Erythroblast (primary cell): ENCODE measurements around the gene SERPINB4.
"Not testable (repeated sequence)": the region's sequence is repeated elsewhere in the genome, so short reads cannot be mapped to it uniquely, and the experiment has no call there.

Source experiments
- GATA1 ChIP-seq: IDR thresholded peaks from 2 replicates; pipeline ENCODE4 v1.6.1; 2011; ENCODE audit warnings: low read depth, mild to moderate bottlenecking, control low read depth, low read length, moderate library complexity
- POLR2A ChIP-seq: IDR thresholded peaks from 2 replicates; pipeline ENCODE4 v1.6.1; 2011; ENCODE audit warnings: mild to moderate bottlenecking, low read length

DNA sequence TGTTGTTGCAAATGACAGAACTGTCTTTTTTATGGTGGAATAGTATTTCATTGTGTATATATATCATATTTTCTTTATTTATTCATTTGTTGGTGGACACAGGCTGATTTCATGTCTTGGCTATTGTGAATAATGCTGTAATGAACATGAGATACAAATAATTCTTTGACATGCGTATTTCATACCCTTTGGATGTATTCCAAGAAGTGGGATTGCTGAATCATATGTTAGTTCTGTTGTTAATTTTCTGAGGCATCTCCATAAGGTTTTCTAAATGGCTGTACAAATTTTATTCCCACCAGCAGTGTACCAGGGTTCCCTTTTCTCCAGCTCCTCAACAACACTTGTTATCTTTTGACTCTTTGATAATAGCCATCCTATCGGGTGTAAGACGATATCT lies 6.2 kb upstream of the SERPINB4 start:
- not testable (repeated sequence) for TF ChIP-seq POLR2A, GATA1
